Measurements from ENCODE around the gene RRP7A. TPM values are rescaled to one million over a fixed set of nuclear protein-coding genes. Genes with fewer than 3 reads are reported as not detected.
"Not testable (repeated sequence)": the region's sequence is repeated elsewhere in the genome, so short reads cannot be mapped to it uniquely, and the experiment has no call there.

Gene RRP7A
- total RNA-seq, 4 donors from 2014 or later: 20.2 to 27.8 (median 26.8) TPM

DNA sequence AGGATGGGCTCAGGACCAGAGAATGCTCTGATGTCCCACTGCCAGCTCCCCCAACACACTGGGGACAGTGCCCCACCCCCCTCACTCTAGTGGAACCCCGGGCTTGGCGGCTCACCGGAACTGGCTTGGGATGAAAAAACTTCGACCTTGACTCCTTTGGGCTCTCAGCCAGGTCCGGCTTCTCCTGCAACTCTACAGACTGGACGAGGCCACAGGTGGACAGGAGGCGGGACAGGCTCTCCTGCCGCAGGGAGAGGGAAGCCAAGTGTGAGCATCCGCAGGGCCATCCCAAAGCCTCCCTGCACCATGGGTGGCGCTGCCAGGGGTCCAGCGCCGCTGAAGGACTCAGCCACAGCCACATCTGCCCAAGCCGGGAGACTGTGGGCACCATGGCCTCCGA, 3.7 kb downstream of the RRP7A start:
- intact Hi-C loops (cut with DNase I): no loop called here
- H3K4me3 ChIP-seq (replicated peaks in 1 of 3): no peak overlapping the region
- TF ChIP-seq, protein P1, sequence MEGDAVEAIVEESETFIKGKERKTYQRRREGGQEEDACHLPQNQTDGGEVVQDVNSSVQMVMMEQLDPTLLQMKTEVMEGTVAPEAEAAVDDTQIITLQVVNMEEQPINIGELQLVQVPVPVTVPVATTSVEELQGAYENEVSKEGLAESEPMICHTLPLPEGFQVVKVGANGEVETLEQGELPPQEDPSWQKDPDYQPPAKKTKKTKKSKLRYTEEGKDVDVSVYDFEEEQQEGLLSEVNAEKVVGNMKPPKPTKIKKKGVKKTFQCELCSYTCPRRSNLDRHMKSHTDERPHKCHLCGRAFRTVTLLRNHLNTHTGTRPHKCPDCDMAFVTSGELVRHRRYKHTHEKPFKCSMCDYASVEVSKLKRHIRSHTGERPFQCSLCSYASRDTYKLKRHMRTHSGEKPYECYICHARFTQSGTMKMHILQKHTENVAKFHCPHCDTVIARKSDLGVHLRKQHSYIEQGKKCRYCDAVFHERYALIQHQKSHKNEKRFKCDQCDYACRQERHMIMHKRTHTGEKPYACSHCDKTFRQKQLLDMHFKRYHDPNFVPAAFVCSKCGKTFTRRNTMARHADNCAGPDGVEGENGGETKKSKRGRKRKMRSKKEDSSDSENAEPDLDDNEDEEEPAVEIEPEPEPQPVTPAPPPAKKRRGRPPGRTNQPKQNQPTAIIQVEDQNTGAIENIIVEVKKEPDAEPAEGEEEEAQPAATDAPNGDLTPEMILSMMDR (IDR thresholded peaks at IDR 0.05): no peak
- no peak for TF ChIP-seq POLR2A (IDR thresholded peaks at IDR 0.05)
- no peak for DNase-seq
- no peaks in the 10 kb centered on the region for H3K27me3 ChIP-seq
- no peak overlapping the region for H3K27ac ChIP-seq
- H3K9me3 ChIP-seq: no peaks in the 10 kb centered on the region
- H3K36me3 ChIP-seq: peaks cover 0 to 2% of the 10 kb centered on the region in 2 donors
- peaks cover 3 to 10% of the 10 kb centered on the region in 2 donors for H3K4me1 ChIP-seq
- 81 to 100% methylated on average over 4 to 13 of the region's 14 CpGs for WGBS, 2 donors

DNA sequence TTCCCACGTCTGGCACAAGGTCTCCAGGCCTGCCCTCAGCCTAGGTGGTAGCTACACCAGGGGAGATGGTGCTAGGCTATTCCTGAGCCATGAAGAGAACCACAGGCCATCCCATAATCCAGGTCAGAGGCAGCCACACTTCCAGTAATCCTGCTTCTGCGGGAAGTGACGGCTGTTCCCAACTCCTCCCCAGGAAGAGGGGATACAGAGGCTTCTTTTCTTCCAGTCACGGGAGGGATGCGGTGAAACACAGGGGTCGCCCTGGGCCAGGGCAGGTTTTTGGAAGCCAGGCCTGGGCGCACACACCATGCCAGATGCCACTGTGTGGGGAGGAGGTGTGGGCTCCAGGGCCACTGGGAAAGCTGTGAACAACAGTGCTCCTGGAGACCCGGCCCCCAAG, 4.3 kb downstream of the RRP7A start:
- H3K27ac ChIP-seq; H3K4me1 ChIP-seq; intact Hi-C loops (cut with DNase I); H3K27me3 ChIP-seq; DNase-seq; H3K4me3 ChIP-seq (replicated peaks in 1 of 3); H3K36me3 ChIP-seq; H3K9me3 ChIP-seq: not testable (repeated sequence)
- 90 to 91% methylated on average over 5 to 6 of the region's 8 CpGs for WGBS, 2 donors

DNA sequence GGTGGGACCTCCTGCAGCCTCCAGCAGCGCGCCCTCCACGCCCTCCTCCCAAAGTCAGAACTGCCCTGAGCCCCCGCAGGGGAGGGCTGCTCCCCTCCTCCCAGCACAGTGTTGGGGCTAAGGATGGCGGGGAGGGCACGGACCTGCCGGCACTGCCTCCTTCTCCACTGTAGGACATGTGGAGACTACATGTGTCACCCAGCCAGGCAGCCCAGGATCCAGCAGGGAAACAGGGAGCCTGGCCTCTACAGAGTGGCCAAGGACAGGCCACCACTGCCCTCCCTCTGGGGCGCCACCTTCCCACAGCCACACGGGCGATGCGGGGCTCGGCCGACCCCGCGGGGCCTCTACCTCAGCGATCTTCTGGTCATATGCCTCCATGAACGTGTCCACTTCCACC, 5.3 kb downstream of the RRP7A start:
- DNase-seq; intact Hi-C loops (cut with DNase I); H3K27me3 ChIP-seq; H3K27ac ChIP-seq; H3K36me3 ChIP-seq; H3K4me1 ChIP-seq; H3K4me3 ChIP-seq (replicated peaks in 1 of 3); H3K9me3 ChIP-seq: not testable (repeated sequence)
- WGBS, 2 donors: 93 to 100% methylated on average over 1 to 14 of the region's 17 CpGs

DNA sequence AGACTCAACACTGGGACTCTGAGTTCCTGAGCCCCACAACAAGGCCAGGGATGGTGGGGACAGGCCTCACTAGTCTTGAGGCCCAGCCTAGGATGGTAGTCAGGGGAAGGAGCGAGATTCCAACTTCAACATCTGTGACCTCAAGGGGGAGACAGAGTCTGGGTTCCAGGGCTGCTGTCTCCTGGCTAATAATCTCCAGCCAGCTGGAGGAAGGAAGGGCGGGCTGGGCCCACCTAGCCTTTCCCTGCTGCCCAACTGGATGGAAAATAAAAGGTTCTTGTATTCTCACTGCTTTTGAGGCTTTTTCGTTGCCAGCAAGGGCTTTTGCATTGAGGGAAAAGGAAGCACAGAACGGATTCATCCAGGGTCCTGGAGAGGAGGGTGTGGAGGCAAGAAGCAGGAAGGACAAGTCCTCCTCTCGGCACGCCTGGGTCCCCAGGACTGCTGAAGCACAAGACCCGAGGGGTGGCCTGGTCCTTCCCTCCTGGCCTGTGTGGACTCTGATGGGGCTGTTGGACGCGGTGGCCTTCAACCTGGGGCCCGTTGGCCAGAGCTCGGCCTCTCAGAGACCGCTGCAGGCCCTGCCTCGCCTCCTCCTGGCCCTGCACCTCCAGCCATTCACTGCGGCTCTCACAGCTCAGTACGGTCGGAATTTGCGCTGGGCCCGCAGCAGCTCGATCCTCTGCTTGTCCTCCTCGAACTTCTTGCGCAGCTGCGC, 7.2 kb downstream of the RRP7A start:
- H3K36me3 ChIP-seq; H3K4me1 ChIP-seq; H3K27ac ChIP-seq; H3K9me3 ChIP-seq; H3K4me3 ChIP-seq (replicated peaks in 1 of 3); intact Hi-C loops (cut with DNase I); H3K27me3 ChIP-seq: not testable (repeated sequence)
- 84 to 85% methylated on average over 21 to 22 of the region's 22 CpGs for WGBS, 2 donors
- TF ChIP-seq, protein P1 (IDR thresholded peaks at IDR 0.05): peak in 3 of 6 experiments; percentile 22 to 33 (median 27)
- peak in 1 of 2 donors; percentile 13 for DNase-seq

DNA sequence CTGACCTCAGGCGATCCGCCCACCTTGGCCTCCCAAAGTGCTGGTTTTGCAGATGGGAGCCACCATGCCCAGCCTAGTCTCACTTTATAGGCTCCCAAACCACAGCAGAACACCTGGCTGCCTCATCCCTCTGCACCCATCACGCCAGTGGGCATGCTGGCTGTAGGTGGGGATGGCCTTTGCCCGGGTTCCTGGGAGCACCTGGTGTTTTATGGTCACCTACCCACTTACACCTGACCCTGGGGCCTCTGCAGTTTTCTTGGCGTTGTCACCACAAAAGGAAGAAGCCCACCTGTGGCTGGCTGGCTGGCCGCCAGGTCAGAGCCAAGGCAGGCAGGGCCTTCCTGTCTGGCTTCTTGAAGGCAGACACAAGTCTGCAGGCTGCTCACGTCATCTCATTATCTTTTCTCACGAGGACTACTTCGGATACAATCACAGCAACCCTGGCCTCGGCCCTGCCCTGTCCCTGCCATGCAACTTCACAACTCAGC, 8.2 kb downstream of the RRP7A start:
- Histone ChIP-seq H3K27ac (no peak overlapping the region), H3K4me1 (no peaks in the 10 kb centered on the region), H3K9me3 (no peaks in the 10 kb centered on the region), H3K36me3 (peaks cover 0 to 2% of the 10 kb centered on the region in 2 donors), H3K4me3 (replicated peaks in 1 of 3) (no peak overlapping the region), H3K27me3 (no peaks in the 10 kb centered on the region)
- DNase-seq: no peak
- no peak for TF ChIP-seq POLR2A (IDR thresholded peaks at IDR 0.05)
- TF ChIP-seq, protein P1 (IDR thresholded peaks at IDR 0.05): no peak
- intact Hi-C loops (cut with DNase I): no loop called here
- 76 to 85% methylated on average over 8 to 10 of the region's 10 CpGs for WGBS, 2 donors

DNA sequence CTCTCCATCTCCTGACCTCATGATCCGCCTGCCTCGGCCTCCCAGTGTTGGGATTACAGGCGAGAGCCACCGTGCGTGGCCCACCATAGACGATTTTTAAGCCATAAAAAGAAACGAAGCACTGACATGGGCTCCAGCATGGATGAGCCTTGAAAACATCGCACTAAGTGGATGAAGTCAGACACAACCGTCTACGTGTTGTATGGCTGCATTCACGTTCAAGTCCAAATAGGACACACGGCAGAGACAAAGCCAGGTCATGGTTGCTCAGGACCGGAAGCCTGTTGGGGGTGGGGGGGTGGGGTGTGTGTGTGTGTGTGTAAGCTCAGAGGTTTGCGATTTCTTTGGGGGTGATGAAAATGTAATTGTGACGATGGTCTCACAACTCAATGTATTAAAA, 10.0 kb downstream of the RRP7A start:
- WGBS, 2 donors: 83 to 92% methylated on average over 15 of the region's 15 CpGs

DNA sequence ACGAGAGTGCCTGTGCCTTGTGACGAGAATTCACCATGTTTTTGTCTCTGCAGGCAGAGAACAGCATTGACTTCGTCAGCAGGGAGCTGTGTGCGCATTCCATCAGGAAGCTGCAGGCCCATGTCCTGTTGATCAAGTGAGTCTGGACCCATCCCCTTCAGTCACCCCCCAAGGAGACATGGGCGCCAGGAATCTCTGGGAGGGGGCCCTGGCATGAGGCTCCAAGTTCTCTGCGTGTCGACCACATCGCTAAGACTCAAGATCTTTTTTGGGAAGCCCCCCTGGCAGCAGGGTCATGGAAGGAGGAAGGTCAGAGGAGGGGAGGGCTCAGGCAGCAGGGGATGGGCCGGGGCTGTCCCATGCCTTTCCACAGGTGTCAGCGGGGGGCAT, 10.6 kb downstream of the RRP7A start:
- H3K36me3 ChIP-seq; intact Hi-C loops (cut with DNase I); H3K4me3 ChIP-seq (replicated peaks in 1 of 3); DNase-seq; H3K9me3 ChIP-seq; H3K27me3 ChIP-seq; H3K27ac ChIP-seq; H3K4me1 ChIP-seq: not testable (repeated sequence)
- 56 to 67% methylated on average over 1 to 6 of the region's 10 CpGs for WGBS, 2 donors

More for the DNA sequence above, 10.0 kb downstream of the RRP7A start:
- Histone ChIP-seq H3K27me3 (no peaks in the 10 kb centered on the region), H3K27ac (no peak overlapping the region), H3K9me3 (no peaks in the 10 kb centered on the region), H3K4me3 (replicated peaks in 1 of 3) (no peak overlapping the region), H3K36me3 (peaks cover 0 to 2% of the 10 kb centered on the region in 2 donors), H3K4me1 (no peaks in the 10 kb centered on the region)
- TF ChIP-seq POLR2A (IDR thresholded peaks at IDR 0.05): no peak
- TF ChIP-seq, protein P1 (IDR thresholded peaks at IDR 0.05): no peak
- intact Hi-C loops (cut with DNase I): no loop called here
- DNase-seq: no peak

DNA sequence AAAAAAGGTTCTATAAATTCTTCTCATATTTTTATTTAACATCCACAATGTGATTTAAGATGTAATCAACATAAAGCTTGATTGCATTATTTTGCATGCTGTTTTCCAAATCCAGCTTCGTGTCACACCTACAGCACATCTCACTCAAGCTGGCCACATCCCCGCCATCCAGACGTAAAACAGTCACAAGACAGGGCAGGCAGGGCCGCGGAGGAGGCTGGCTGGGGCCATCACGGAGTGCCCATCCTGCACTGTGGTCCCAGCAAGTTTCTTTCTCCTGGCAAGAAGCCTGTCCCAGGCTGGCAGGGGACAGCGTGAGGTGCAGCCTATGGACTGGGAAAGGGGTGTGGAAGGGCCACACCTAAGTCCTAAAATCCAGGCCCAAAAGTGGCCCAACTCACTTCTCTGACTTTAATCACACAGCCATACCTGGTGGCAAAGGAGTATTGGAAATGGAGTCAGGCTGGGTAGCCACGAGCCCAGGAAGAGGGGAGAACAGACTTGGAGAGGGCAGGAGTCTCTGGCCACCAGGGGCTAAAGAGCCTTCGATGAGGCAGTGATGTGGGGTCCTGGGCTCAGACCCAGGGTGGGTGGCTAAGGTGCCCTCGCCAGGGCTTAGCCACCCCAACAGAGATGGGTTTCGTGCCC, 11.1 kb downstream of the RRP7A start:
- H3K4me1 ChIP-seq; intact Hi-C loops (cut with DNase I); H3K36me3 ChIP-seq; DNase-seq; H3K9me3 ChIP-seq; H3K27me3 ChIP-seq; H3K27ac ChIP-seq; H3K4me3 ChIP-seq (replicated peaks in 1 of 3): not testable (repeated sequence)
- WGBS, 2 donors: 49 to 52% methylated on average over 9 to 11 of the region's 11 CpGs

Measured in thyroid gland (tissue), 4 donors.